ENCODE data around the gene SCAF1. TPM values are rescaled to one million over a fixed set of nuclear protein-coding genes. Genes with fewer than 3 reads are reported as not detected.

Gene SCAF1
- total RNA-seq, 1 donor from 2014 or later: 90.7 TPM

GRCh38 chr19:49642492-49643035 lies 555 bp downstream of the SCAF1 start:
- Mint-ChIP-seq H3K27me3 (peaks cover 18% of the 10 kb centered on the region), H3K36me3 (ENCODE audit: insufficient read depth) (peaks cover 5% of the 10 kb centered on the region), H3K27ac (peak overlapping the region; percentile 98), H3K9me3 (ENCODE audit: low read depth) (no peaks in the 10 kb centered on the region), H3K4me3 (ENCODE audit: low read depth) (peak overlapping the region; percentile 98), H3K4me1 (ENCODE audit: low read depth) (peaks cover 38% of the 10 kb centered on the region)
- DNase-seq (ENCODE audit: low spot score, unreplicated experiment): no peak
- no peak for TF ChIP-seq CTCF (IDR thresholded peaks at IDR 0.05; ENCODE audit: unreplicated experiment)

GRCh38 chr19:49643466-49643865 lies 1.5 kb downstream of the SCAF1 start:
- peak overlapping the region; percentile 40 for H3K27ac Mint-ChIP-seq
- no peak for TF ChIP-seq CTCF (IDR thresholded peaks at IDR 0.05; ENCODE audit: unreplicated experiment)
- H3K27me3 Mint-ChIP-seq: peaks cover 12% of the 10 kb centered on the region
- H3K36me3 Mint-ChIP-seq (ENCODE audit: insufficient read depth): peaks cover 5% of the 10 kb centered on the region
- no peaks in the 10 kb centered on the region for H3K9me3 Mint-ChIP-seq (ENCODE audit: low read depth)
- peak overlapping the region; percentile 98 for H3K4me3 Mint-ChIP-seq (ENCODE audit: low read depth)
- no peak for DNase-seq (ENCODE audit: low spot score, unreplicated experiment)
- H3K4me1 Mint-ChIP-seq (ENCODE audit: low read depth): peaks cover 34% of the 10 kb centered on the region

- Mint-ChIP-seq H3K27ac (peak overlapping the region; percentile 16), H3K4me3 (ENCODE audit: low read depth) (no peak overlapping the region), H3K9me3 (ENCODE audit: low read depth) (no peaks in the 10 kb centered on the region), H3K4me1 (ENCODE audit: low read depth) (peaks cover 24% of the 10 kb centered on the region), H3K27me3 (no peaks in the 10 kb centered on the region), H3K36me3 (ENCODE audit: insufficient read depth) (peaks cover 5% of the 10 kb centered on the region)
- DNase-seq (ENCODE audit: low spot score, unreplicated experiment): no peak
- no peak for TF ChIP-seq CTCF (IDR thresholded peaks at IDR 0.05; ENCODE audit: unreplicated experiment)
Measured at GRCh38 chr19:49645592-49645991, 3.6 kb downstream of the SCAF1 start.

- no peak overlapping the region for H3K4me3 Mint-ChIP-seq (ENCODE audit: low read depth)
- no peak for TF ChIP-seq CTCF (IDR thresholded peaks at IDR 0.05; ENCODE audit: unreplicated experiment)
- no peaks in the 10 kb centered on the region for H3K9me3 Mint-ChIP-seq (ENCODE audit: low read depth)
- peaks cover 6% of the 10 kb centered on the region for H3K36me3 Mint-ChIP-seq (ENCODE audit: insufficient read depth)
- H3K27me3 Mint-ChIP-seq: no peaks in the 10 kb centered on the region
- H3K4me1 Mint-ChIP-seq (ENCODE audit: low read depth): peaks cover 20% of the 10 kb centered on the region
- H3K27ac Mint-ChIP-seq: no peak overlapping the region
- no peak for DNase-seq (ENCODE audit: low spot score, unreplicated experiment)
Measured at GRCh38 chr19:49645995-49646394, 4.0 kb downstream of the SCAF1 start.

- Mint-ChIP-seq H3K9me3 (ENCODE audit: low read depth) (no peaks in the 10 kb centered on the region), H3K27ac (peak overlapping the region; percentile 74), H3K36me3 (ENCODE audit: insufficient read depth) (peaks cover 6% of the 10 kb centered on the region), H3K27me3 (no peaks in the 10 kb centered on the region), H3K4me3 (ENCODE audit: low read depth) (no peak overlapping the region), H3K4me1 (ENCODE audit: low read depth) (peaks cover 18% of the 10 kb centered on the region)
- no peak for DNase-seq (ENCODE audit: low spot score, unreplicated experiment)
- TF ChIP-seq CTCF (IDR thresholded peaks at IDR 0.05; ENCODE audit: unreplicated experiment): no peak
Measured at GRCh38 chr19:49646586-49646985, 4.6 kb downstream of the SCAF1 start.
